Fibroblast of villous mesenchyme (primary cell): ENCODE measurements around the gene CLCN7. TPM values are rescaled to one million over a fixed set of nuclear protein-coding genes. Genes with fewer than 3 reads are reported as not detected.
"Not testable (repeated sequence)": the region's sequence is repeated elsewhere in the genome, so short reads cannot be mapped to it uniquely, and the experiment has no call there.

ENCODE experiments used
- DNase-seq: peaks from one replicate; pipeline ENCODE4 v3.0.0-alpha.2; 2010; ENCODE audit warnings: low read depth
- H3K4me3 ChIP-seq: 2 replicates; pipeline ENCODE4 v1.5.1; 2011; ENCODE audit warnings: low read depth, mild to moderate bottlenecking, low read length
- CTCF ChIP-seq: IDR thresholded peaks from 2 replicates; pipeline ENCODE4 v1.5.1; 2012; ENCODE audit warnings: low read depth, mild to moderate bottlenecking, low read length; ENCODE audit not compliant: insufficient read depth
- total RNA-seq: library from RNA; depleted of rRNA; stranded (reverse); fragments of >200 nt; gene quantifications from 2 replicates; pipeline ENCODE4 v1.2.3, GENCODE V29; 2012

CLCN7 gene
- total RNA-seq, 1 donor = 85.1 TPM

- no peak overlapping the region for H3K4me3 ChIP-seq
These were observed 29.9 kb downstream of the CLCN7 start for GRCh38 chr16:1444730-1445517.

DNA sequence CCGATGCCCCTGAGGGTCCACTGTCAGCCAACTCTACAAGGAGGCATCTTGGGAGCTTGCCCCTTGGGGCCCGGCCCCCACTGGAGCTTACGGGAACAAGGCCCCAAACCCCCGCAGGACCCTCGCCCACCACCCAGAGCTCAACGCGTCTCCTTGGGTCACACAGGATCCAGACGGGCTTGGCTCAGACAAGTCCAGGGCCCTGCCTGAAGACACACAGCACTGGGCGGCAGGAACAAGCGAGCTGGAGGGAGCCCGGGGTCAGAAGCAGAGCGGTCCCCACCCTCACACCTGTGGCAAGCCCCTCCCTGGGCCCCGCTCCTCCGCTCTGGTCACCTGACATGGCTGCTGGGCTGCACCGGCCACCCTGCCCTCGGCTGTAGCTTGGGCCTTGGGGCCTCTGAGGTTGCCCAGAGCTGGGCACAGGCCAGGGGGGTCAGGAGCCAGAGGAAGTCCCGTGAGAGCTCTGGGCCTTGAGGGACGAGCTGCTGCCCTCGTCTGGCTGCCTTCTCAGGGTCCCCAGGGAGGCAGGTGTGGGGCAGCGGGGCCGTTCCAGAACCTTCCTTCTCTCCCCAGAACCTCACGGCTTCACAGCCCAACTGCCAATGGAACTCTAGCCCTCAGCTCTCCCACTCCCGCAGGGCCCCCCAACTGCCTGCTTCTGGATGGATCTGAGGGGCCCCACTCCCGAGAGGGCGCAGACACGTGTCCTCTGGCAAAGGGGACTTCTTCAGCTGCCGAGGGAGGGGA lies 30.7 kb downstream of the CLCN7 start, which contains the start of gene CCDC154:
TSS of gene CCDC154 (minus strand) at position 577 of the 750 bp plus-strand sequence. CDS start at position 343, 234 bp downstream.
- TF ChIP-seq CTCF = no peak
- no peak for DNase-seq
- no peak within 1 kb of the TSS for H3K4me3 ChIP-seq

More at GRCh38 chr16:1444730-1445517, 29.9 kb downstream of the CLCN7 start:
- DNase-seq = no peak
- no peak for TF ChIP-seq CTCF

- no peak for TF ChIP-seq CTCF
- no peak for DNase-seq
- no peak overlapping the region for H3K4me3 ChIP-seq
These were observed 31.3 kb downstream of the CLCN7 start for GRCh38 chr16:1443403-1443973.

GRCh38 chr16:1442697-1443096 lies 32.1 kb downstream of the CLCN7 start:
- no peak for DNase-seq
- H3K4me3 ChIP-seq = no peak overlapping the region
- no peak for TF ChIP-seq CTCF

- DNase-seq = no peak
- H3K4me3 ChIP-seq = no peak overlapping the region
- no peak for TF ChIP-seq CTCF
These were observed 33.4 kb downstream of the CLCN7 start for GRCh38 chr16:1441391-1441829.

DNA sequence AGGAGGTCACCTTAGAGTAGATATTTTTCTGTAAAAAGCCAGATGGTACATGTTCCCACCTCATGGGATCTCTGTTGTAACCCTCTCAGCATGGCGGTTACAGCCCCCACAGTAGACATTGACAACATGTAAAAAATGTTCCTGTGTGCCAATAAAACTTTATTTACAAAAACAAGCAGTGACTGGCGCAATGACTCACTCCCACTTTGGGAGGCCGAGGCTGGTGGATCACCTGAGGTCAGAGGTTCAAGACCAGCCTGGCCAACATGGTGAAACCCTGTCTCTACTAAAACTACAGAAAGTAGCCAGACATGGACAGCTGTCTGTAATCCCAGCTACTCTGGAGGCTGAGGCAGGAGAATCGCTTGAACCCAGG lies 35.1 kb downstream of the CLCN7 start:
- not testable (repeated sequence) for H3K4me3 ChIP-seq

More for the DNA sequence above, 35.1 kb downstream of the CLCN7 start:
- DNase-seq = not testable (repeated sequence)
